ENCODE results near the gene ARHGAP27. TPM values are rescaled to one million over a fixed set of nuclear protein-coding genes. Genes with fewer than 3 reads are reported as not detected.
A peak's percentile ranks its signal among the peaks of the same experiment; 100 is the strongest.

ARHGAP27 gene
- total and polyA plus RNA-seq, 9 of the 15 experiments (the other 6 are each of a cell fraction or from before 2014, with no cell fraction given): 0.04 to 4.6 (median 2.1) TPM

DNA sequence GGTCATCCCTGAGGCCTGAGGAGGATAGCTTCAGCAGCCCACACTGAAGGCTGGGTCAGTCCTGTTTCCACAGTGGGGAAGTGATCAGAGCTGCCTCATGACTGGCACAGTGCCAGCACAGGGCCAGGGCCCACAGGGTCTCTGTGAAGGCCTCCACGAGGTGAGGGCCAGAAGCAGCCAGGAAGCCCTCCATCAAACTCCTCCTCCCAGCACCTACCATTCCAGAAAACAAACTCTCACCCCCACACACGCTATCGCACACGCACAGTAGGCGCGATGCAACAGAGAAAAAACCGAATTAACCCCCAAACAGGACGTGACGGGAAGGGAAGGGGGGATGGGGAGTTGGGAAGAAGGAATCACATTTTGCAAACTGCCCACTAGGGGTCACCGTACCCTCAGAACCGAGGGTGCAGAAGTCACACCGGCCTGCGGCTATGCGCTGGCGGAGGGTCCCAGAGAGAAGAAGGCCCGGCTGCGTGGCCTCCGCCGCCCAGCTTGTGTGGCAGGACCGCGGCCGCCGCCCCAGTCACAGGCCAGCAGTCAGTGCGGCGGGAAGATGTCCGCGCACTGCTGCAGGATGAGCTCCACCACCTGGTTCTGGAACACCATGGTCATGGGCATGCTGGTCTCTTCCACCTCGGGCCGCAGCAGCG lies 37.6 kb downstream of the ARHGAP27 start (continued):
- TF ChIP-seq ZBTB8A (IDR thresholded peaks at IDR 0.05; ENCODE audit: partially characterized antibody): no peak
- no peak for TF ChIP-seq ZKSCAN8 (CRISPR knock-in tag; IDR thresholded peaks at IDR 0.05)
- no peak for TF ChIP-seq DDX20 (tag; IDR thresholded peaks at IDR 0.05; ENCODE audit: low read depth)
- TF ChIP-seq MEIS2 (IDR thresholded peaks at IDR 0.05; ENCODE audit: partially characterized antibody): no peak
- TF ChIP-seq, protein P1, sequence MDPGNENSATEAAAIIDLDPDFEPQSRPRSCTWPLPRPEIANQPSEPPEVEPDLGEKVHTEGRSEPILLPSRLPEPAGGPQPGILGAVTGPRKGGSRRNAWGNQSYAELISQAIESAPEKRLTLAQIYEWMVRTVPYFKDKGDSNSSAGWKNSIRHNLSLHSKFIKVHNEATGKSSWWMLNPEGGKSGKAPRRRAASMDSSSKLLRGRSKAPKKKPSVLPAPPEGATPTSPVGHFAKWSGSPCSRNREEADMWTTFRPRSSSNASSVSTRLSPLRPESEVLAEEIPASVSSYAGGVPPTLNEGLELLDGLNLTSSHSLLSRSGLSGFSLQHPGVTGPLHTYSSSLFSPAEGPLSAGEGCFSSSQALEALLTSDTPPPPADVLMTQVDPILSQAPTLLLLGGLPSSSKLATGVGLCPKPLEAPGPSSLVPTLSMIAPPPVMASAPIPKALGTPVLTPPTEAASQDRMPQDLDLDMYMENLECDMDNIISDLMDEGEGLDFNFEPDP (CRISPR knock-in tag; IDR thresholded peaks at IDR 0.05): no peak
- TF ChIP-seq FOXM1 (IDR thresholded peaks at IDR 0.05; ENCODE audit: low read depth): no peak
- no peak for TF ChIP-seq FOXM1 (CRISPR knock-in tag; IDR thresholded peaks at IDR 0.05; ENCODE audit: low read depth)
- TF ChIP-seq, protein P2, sequence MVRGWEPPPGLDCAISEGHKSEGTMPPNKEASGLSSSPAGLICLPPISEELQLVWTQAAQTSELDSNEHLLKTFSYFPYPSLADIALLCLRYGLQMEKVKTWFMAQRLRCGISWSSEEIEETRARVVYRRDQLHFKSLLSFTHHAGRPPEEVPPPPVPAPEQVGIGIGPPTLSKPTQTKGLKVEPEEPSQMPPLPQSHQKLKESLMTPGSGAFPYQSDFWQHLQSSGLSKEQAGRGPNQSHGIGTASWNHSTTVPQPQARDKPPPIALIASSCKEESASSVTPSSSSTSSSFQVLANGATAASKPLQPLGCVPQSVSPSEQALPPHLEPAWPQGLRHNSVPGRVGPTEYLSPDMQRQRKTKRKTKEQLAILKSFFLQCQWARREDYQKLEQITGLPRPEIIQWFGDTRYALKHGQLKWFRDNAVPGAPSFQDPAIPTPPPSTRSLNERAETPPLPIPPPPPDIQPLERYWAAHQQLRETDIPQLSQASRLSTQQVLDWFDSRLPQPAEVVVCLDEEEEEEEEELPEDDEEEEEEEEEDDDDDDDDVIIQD (CRISPR knock-in tag; IDR thresholded peaks at IDR 0.05): no peak
- peak; percentile 48; the same call in 1 of the 2 replicates for TF ChIP-seq MYC (IDR thresholded peaks at IDR 0.05; ENCODE audit: low read depth, low read length)
- TF ChIP-seq MYC (CRISPR knock-in tag; IDR thresholded peaks at IDR 0.05; ENCODE audit: borderline replicate concordance, low read depth): no peak
- TF ChIP-seq WHSC1 (IDR thresholded peaks at IDR 0.05; ENCODE audit: low read length): no peak
- TF ChIP-seq ELF1 (tag; IDR thresholded peaks at IDR 0.05): no peak
- TF ChIP-seq JUNB (CRISPR knock-in tag; conservative IDR thresholded peaks at IDR 0.05): no peak
- TF ChIP-seq, protein P3, sequence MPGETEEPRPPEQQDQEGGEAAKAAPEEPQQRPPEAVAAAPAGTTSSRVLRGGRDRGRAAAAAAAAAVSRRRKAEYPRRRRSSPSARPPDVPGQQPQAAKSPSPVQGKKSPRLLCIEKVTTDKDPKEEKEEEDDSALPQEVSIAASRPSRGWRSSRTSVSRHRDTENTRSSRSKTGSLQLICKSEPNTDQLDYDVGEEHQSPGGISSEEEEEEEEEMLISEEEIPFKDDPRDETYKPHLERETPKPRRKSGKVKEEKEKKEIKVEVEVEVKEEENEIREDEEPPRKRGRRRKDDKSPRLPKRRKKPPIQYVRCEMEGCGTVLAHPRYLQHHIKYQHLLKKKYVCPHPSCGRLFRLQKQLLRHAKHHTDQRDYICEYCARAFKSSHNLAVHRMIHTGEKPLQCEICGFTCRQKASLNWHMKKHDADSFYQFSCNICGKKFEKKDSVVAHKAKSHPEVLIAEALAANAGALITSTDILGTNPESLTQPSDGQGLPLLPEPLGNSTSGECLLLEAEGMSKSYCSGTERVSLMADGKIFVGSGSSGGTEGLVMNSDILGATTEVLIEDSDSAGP (CRISPR knock-in tag; IDR thresholded peaks at IDR 0.05): no peak
- TF ChIP-seq, protein P4, sequence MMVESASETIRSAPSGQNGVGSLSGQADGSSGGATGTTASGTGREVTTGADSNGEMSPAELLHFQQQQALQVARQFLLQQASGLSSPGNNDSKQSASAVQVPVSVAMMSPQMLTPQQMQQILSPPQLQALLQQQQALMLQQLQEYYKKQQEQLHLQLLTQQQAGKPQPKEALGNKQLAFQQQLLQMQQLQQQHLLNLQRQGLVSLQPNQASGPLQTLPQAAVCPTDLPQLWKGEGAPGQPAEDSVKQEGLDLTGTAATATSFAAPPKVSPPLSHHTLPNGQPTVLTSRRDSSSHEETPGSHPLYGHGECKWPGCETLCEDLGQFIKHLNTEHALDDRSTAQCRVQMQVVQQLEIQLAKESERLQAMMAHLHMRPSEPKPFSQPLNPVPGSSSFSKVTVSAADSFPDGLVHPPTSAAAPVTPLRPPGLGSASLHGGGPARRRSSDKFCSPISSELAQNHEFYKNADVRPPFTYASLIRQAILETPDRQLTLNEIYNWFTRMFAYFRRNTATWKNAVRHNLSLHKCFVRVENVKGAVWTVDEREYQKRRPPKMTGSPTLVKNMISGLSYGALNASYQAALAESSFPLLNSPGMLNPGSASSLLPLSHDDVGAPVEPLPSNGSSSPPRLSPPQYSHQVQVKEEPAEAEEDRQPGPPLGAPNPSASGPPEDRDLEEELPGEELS (CRISPR knock-in tag; IDR thresholded peaks at IDR 0.05; ENCODE audit: borderline replicate concordance): no peak
- TF ChIP-seq ILF3 (IDR thresholded peaks at IDR 0.05; ENCODE audit: borderline replicate concordance): no peak
- no peak for TF ChIP-seq HNRNPK (IDR thresholded peaks at IDR 0.05; ENCODE audit: low read depth, low read length, poor library complexity, severe bottlenecking)
- TF ChIP-seq TOE1 (IDR thresholded peaks at IDR 0.05; ENCODE audit: borderline replicate concordance): peak; percentile 56; the same call in 1 of the 2 replicates
- no peak for TF ChIP-seq TOE1 (CRISPR knock-in tag; IDR thresholded peaks at IDR 0.05; ENCODE audit: borderline replicate concordance, low read depth)
